Tibial nerve (tissue), 4 donors: ENCODE measurements around the gene KIAA0753. TPM values are rescaled to one million over a fixed set of nuclear protein-coding genes. Genes with fewer than 3 reads are reported as not detected.
"Not testable (repeated sequence)": the region's sequence is repeated elsewhere in the genome, so short reads cannot be mapped to it uniquely, and the experiment has no call there.

Experiments
- DNase-seq, 2 donors: peaks; one replicate each; pipeline ENCODE4 v3.0.0-alpha.2; 2019; ENCODE audit warnings: low spot score in 2 of 2
- H3K27ac ChIP-seq, 4 donors: fragments of 200-600 bp; sonication (generic) in 3 of 4; one replicate each; pipeline ENCODE4 v1.5.1; 2017 to 2019; ENCODE audit warnings: mild to moderate bottlenecking in 1 of 4
- H3K27me3 ChIP-seq, 2 donors: fragments of 200-600 bp; sonication (generic) in 1 of 2; one replicate each; pipeline versions ENCODE4 v1.5.1 to v1.6.0; 2017 to 2019
- H3K36me3 ChIP-seq, 3 donors: fragments of 200-600 bp; sonication (generic); one replicate each; pipeline ENCODE4 v1.5.1; 2018 to 2019
- H3K4me1 ChIP-seq, 4 donors: fragments of 200-600 bp; sonication (generic) in 3 of 4; one replicate each; pipeline ENCODE4 v1.5.1; 2017 to 2019
- H3K4me3 ChIP-seq, 4 donors: fragments of 200-600 bp; sonication (generic) in 3 of 4; one replicate each; pipeline ENCODE4 v1.5.1; 2017 to 2019; ENCODE audit warnings: mild to moderate bottlenecking in 1 of 4, moderate library complexity in 1 of 4
- H3K9me3 ChIP-seq, 4 donors: fragments of 200-600 bp; sonication (generic) in 3 of 4; one replicate each; pipeline ENCODE4 v1.5.1; 2017 to 2019
- CTCF ChIP-seq, 5 experiments: fragments of 200-600 bp in 3 of 5; fragments of 450-650 bp in 2 of 5; sonication (generic) in 3 of 5; IDR thresholded peaks; one replicate each; pipeline ENCODE4 v1.5.1; 2016 to 2019; ENCODE audit warnings: antibody characterized with exemption in 5 of 5, mild to moderate bottlenecking in 3 of 5, moderate library complexity in 2 of 5
- EP300 ChIP-seq, 2 donors: sonication (generic); formaldehyde crosslinking; IDR thresholded peaks; one replicate each; pipeline ENCODE4 v1.6.1; 2017; ENCODE audit warnings: antibody characterized with exemption in 2 of 2, mild to moderate bottlenecking in 1 of 2
- POLR2A ChIP-seq, 2 donors: fragments of 450-650 bp; IDR thresholded peaks; one replicate each; pipeline ENCODE4 v1.6.1; 2017; ENCODE audit warnings: antibody characterized with exemption in 2 of 2, mild to moderate bottlenecking in 2 of 2, moderate library complexity in 2 of 2
- WGBS, 2 donors: methylation state at CpG; one replicate each; pipeline ENCODE4 v1.1.5; 2018; 5-methylcytosine and 5-hydroxymethylcytosine counted together
- total RNA-seq, 4 donors: library from RNA; depleted of rRNA; stranded (reverse); fragments of >200 nt; gene quantifications; one replicate each; pipeline ENCODE4 v1.1.0, GENCODE V29; 2016

The KIAA0753 gene
- total RNA-seq, 4 donors from 2014 or later, result 14.1 to 24.0 (median 16.9) TPM

- no peak overlapping the region for H3K27ac ChIP-seq
- peaks cover 0 to 53% of the 10 kb centered on the region in 2 donors for H3K27me3 ChIP-seq
- TF ChIP-seq CTCF (IDR thresholded peaks at IDR 0.05) (no peak), POLR2A (IDR thresholded peaks at IDR 0.05) (no peak), EP300 (IDR thresholded peaks at IDR 0.05) (no peak)
- no peak overlapping the region for H3K4me3 ChIP-seq
- H3K9me3 ChIP-seq, result no peaks in the 10 kb centered on the region
- peaks cover 0 to 11% (median 0%) of the 10 kb centered on the region in 4 donors for H3K4me1 ChIP-seq
- 56% methylated on average over 2 of the region's 2 CpGs for WGBS, 2 donors
- no peak for DNase-seq
- no peaks in the 10 kb centered on the region for H3K36me3 ChIP-seq
Measured at GRCh38 chr17:6661464-6661848, 20.9 kb upstream of the KIAA0753 start.

GRCh38 chr17:6660805-6661463 is 20.4 kb upstream of the KIAA0753 start:
- DNase-seq, result no peak
- peaks cover 0 to 53% of the 10 kb centered on the region in 2 donors for H3K27me3 ChIP-seq
- 43 to 45% methylated on average over 11 of the region's 11 CpGs for WGBS, 2 donors

GRCh38 chr17:6660101-6660500 is 19.6 kb upstream of the KIAA0753 start:
- peaks cover 0 to 11% (median 0%) of the 10 kb centered on the region in 4 donors for H3K4me1 ChIP-seq
- H3K4me3 ChIP-seq, result no peak overlapping the region
- peaks cover 0 to 58% of the 10 kb centered on the region in 2 donors for H3K27me3 ChIP-seq
- no peak for DNase-seq
- 73 to 81% methylated on average over 9 of the region's 9 CpGs for WGBS, 2 donors
- no peak overlapping the region for H3K27ac ChIP-seq
- TF ChIP-seq POLR2A (IDR thresholded peaks at IDR 0.05) (no peak), EP300 (IDR thresholded peaks at IDR 0.05) (no peak), CTCF (IDR thresholded peaks at IDR 0.05) (no peak)
- H3K9me3 ChIP-seq, result no peaks in the 10 kb centered on the region
- no peaks in the 10 kb centered on the region for H3K36me3 ChIP-seq

More at GRCh38 chr17:6660805-6661463, 20.4 kb upstream of the KIAA0753 start:
- Histone ChIP-seq H3K36me3 (no peaks in the 10 kb centered on the region), H3K4me3 (no peak overlapping the region), H3K9me3 (no peaks in the 10 kb centered on the region), H3K4me1 (peaks cover 0 to 7% (median 0%) of the 10 kb centered on the region in 4 donors), H3K27ac (no peak overlapping the region)
- TF ChIP-seq EP300 (IDR thresholded peaks at IDR 0.05), result no peak
- no peak for TF ChIP-seq POLR2A (IDR thresholded peaks at IDR 0.05)
- TF ChIP-seq CTCF (IDR thresholded peaks at IDR 0.05), result no peak

- H3K27me3 ChIP-seq, result peaks cover 0 to 75% of the 10 kb centered on the region in 2 donors
- H3K36me3 ChIP-seq, H3K4me3 ChIP-seq, H3K27ac ChIP-seq, DNase-seq, H3K9me3 ChIP-seq: not testable (repeated sequence)
- peaks cover 0 to 17% (median 0%) of the 10 kb centered on the region in 4 donors for H3K4me1 ChIP-seq
- WGBS, 2 donors, result 76 to 95% methylated on average over 2 to 5 of the region's 5 CpGs
Measured at GRCh38 chr17:6658411-6658810, 17.9 kb upstream of the KIAA0753 start.

- H3K4me3 ChIP-seq, result peak overlapping the region in 1 of 4 donors; percentile 26
- 73 to 74% methylated on average over 18 of the region's 18 CpGs for WGBS, 2 donors
Measured at GRCh38 chr17:6657633-6658287, 17.2 kb upstream of the KIAA0753 start.

GRCh38 chr17:6656797-6657632 is 16.5 kb upstream of the KIAA0753 start:
- not testable (repeated sequence) for H3K36me3 ChIP-seq, DNase-seq, H3K27ac ChIP-seq, H3K9me3 ChIP-seq
- Histone ChIP-seq H3K27me3 (peaks cover 0 to 70% of the 10 kb centered on the region in 2 donors), H3K4me1 (peaks cover 0 to 27% (median 5%) of the 10 kb centered on the region in 4 donors), H3K4me3 (peak overlapping the region in 2 of 4 donors; percentile 11 to 26)
- WGBS, 2 donors, result 7 to 15% methylated on average over 26 to 38 of the region's 55 CpGs

More at GRCh38 chr17:6657633-6658287, 17.2 kb upstream of the KIAA0753 start:
- Histone ChIP-seq H3K27ac (no peak overlapping the region), H3K27me3 (peaks cover 0 to 75% of the 10 kb centered on the region in 2 donors), H3K4me1 (peaks cover 0 to 20% (median 1%) of the 10 kb centered on the region in 4 donors), H3K36me3 (no peaks in the 10 kb centered on the region), H3K9me3 (no peaks in the 10 kb centered on the region)
- TF ChIP-seq CTCF (IDR thresholded peaks at IDR 0.05) (no peak), EP300 (IDR thresholded peaks at IDR 0.05) (no peak), POLR2A (IDR thresholded peaks at IDR 0.05) (no peak)
- no peak for DNase-seq

GRCh38 chr17:6655732-6656361 is 15.3 kb upstream of the KIAA0753 start:
- H3K4me1 ChIP-seq, result peaks cover 0 to 31% (median 9%) of the 10 kb centered on the region in 4 donors
- H3K9me3 ChIP-seq, H3K36me3 ChIP-seq, DNase-seq, H3K27ac ChIP-seq, H3K4me3 ChIP-seq: not testable (repeated sequence)
- 4 to 5% methylated on average over 25 to 26 of the region's 41 CpGs for WGBS, 2 donors
- H3K27me3 ChIP-seq, result peaks cover 0 to 59% of the 10 kb centered on the region in 2 donors
